Measurements from ENCODE around the gene SYNPR.

The SYNPR gene

DNA sequence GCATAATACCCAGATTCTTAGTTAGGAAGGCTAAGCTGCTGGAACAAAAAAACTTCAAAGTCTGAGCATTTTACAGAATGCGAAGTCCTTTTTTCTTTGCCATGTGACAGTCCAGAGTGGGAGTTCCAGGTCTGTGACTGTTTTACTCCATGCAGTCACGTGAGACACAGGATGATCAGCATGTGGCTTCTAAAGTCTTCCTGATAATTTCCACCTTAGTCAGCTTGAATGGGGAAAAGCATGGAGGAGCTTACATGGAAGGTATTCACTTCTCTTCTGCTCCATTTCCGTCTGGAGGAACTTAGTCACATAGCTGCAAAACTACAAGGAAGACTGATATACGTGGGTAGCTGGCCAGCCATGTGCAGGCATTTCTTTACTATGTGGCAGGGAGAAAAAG lies 376.1 kb downstream of the SYNPR start (continued):
- TF ChIP-seq, protein P1, sequence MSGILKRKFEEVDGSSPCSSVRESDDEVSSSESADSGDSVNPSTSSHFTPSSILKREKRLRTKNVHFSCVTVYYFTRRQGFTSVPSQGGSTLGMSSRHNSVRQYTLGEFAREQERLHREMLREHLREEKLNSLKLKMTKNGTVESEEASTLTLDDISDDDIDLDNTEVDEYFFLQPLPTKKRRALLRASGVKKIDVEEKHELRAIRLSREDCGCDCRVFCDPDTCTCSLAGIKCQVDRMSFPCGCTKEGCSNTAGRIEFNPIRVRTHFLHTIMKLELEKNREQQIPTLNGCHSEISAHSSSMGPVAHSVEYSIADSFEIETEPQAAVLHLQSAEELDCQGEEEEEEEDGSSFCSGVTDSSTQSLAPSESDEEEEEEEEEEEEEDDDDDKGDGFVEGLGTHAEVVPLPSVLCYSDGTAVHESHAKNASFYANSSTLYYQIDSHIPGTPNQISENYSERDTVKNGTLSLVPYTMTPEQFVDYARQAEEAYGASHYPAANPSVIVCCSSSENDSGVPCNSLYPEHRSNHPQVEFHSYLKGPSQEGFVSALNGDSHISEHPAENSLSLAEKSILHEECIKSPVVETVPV (CRISPR knock-in tag; IDR thresholded peaks at IDR 0.05) = no peak
- no peak for TF ChIP-seq GLIS3 (CRISPR knock-in tag; IDR thresholded peaks at IDR 0.05)

DNA sequence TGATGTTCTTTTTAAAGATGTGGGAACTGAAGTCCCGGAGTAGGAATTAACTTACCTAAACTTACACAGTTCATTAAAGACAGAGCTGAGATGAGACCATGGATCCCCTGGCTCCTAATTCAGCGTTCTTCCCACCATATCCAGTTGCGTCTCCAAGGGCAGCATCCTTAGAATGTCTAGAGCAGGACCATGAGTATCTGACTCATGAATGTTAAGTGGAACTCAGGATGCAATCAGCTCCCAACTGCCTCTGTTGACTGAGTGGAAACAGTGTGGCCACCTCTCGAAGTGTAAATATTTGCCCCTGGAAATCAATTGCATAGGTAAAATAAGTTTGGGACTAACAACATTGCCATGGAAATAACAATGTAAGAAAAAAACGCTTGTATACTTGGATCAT lies 376.8 kb downstream of the SYNPR start:
- no peak for ATAC-seq
- TF ChIP-seq, protein P2, sequence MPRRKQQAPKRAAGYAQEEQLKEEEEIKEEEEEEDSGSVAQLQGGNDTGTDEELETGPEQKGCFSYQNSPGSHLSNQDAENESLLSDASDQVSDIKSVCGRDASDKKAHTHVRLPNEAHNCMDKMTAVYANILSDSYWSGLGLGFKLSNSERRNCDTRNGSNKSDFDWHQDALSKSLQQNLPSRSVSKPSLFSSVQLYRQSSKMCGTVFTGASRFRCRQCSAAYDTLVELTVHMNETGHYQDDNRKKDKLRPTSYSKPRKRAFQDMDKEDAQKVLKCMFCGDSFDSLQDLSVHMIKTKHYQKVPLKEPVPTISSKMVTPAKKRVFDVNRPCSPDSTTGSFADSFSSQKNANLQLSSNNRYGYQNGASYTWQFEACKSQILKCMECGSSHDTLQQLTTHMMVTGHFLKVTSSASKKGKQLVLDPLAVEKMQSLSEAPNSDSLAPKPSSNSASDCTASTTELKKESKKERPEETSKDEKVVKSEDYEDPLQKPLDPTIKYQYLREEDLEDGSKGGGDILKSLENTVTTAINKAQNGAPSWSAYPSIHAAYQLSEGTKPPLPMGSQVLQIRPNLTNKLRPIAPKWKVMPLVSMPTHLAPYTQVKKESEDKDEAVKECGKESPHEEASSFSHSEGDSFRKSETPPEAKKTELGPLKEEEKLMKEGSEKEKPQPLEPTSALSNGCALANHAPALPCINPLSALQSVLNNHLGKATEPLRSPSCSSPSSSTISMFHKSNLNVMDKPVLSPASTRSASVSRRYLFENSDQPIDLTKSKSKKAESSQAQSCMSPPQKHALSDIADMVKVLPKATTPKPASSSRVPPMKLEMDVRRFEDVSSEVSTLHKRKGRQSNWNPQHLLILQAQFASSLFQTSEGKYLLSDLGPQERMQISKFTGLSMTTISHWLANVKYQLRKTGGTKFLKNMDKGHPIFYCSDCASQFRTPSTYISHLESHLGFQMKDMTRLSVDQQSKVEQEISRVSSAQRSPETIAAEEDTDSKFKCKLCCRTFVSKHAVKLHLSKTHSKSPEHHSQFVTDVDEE (CRISPR knock-in tag; IDR thresholded peaks at IDR 0.05) = no peak
- TF ChIP-seq, protein P1 (CRISPR knock-in tag; IDR thresholded peaks at IDR 0.05) = no peak
- TF ChIP-seq ZFP3 (CRISPR knock-in tag; IDR thresholded peaks at IDR 0.05) = no peak
- no peak for TF ChIP-seq GLIS3 (CRISPR knock-in tag; IDR thresholded peaks at IDR 0.05)
- TF ChIP-seq ZC3H10 (CRISPR knock-in tag; IDR thresholded peaks at IDR 0.05) = no peak
- no peak for TF ChIP-seq RARB (CRISPR knock-in tag; IDR thresholded peaks at IDR 0.05)
- TF ChIP-seq, protein P3, sequence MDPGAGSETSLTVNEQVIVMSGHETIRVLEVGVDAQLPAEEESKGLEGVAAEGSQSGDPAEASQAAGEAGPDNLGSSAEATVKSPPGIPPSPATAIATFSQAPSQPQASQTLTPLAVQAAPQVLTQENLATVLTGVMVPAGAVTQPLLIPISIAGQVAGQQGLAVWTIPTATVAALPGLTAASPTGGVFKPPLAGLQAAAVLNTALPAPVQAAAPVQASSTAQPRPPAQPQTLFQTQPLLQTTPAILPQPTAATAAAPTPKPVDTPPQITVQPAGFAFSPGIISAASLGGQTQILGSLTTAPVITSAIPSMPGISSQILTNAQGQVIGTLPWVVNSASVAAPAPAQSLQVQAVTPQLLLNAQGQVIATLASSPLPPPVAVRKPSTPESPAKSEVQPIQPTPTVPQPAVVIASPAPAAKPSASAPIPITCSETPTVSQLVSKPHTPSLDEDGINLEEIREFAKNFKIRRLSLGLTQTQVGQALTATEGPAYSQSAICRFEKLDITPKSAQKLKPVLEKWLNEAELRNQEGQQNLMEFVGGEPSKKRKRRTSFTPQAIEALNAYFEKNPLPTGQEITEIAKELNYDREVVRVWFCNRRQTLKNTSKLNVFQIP (CRISPR knock-in tag; IDR thresholded peaks at IDR 0.05; ENCODE audit: borderline replicate concordance, low read depth) = no peak
- TF ChIP-seq TOX (CRISPR knock-in tag; IDR thresholded peaks at IDR 0.05; ENCODE audit: borderline replicate concordance) = no peak
- TF ChIP-seq TCF4 (CRISPR knock-in tag; IDR thresholded peaks at IDR 0.05; ENCODE audit: borderline replicate concordance) = no peak
- no peak for TF ChIP-seq CSDC2 (CRISPR knock-in tag; IDR thresholded peaks at IDR 0.05)
- TF ChIP-seq, protein P4, sequence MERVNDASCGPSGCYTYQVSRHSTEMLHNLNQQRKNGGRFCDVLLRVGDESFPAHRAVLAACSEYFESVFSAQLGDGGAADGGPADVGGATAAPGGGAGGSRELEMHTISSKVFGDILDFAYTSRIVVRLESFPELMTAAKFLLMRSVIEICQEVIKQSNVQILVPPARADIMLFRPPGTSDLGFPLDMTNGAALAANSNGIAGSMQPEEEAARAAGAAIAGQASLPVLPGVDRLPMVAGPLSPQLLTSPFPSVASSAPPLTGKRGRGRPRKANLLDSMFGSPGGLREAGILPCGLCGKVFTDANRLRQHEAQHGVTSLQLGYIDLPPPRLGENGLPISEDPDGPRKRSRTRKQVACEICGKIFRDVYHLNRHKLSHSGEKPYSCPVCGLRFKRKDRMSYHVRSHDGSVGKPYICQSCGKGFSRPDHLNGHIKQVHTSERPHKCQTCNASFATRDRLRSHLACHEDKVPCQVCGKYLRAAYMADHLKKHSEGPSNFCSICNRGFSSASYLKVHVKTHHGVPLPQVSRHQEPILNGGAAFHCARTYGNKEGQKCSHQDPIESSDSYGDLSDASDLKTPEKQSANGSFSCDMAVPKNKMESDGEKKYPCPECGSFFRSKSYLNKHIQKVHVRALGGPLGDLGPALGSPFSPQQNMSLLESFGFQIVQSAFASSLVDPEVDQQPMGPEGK (CRISPR knock-in tag; IDR thresholded peaks at IDR 0.05; ENCODE audit: borderline replicate concordance) = no peak
- TF ChIP-seq OSR1 (CRISPR knock-in tag; IDR thresholded peaks at IDR 0.05) = no peak
- TF ChIP-seq ZNF565 (CRISPR knock-in tag; conservative IDR thresholded peaks at IDR 0.05; ENCODE audit: low read depth) = no peak
- TF ChIP-seq ISL1 (CRISPR knock-in tag; IDR thresholded peaks at IDR 0.05) = no peak
- TF ChIP-seq SNAI2 (CRISPR knock-in tag; IDR thresholded peaks at IDR 0.05) = no peak
- no peak for TF ChIP-seq PPARA (CRISPR knock-in tag; IDR thresholded peaks at IDR 0.05; ENCODE audit: borderline replicate concordance)
- TF ChIP-seq ARNTL (CRISPR knock-in tag; IDR thresholded peaks at IDR 0.05; ENCODE audit: borderline replicate concordance, low read depth) = no peak
- TF ChIP-seq, protein P5, sequence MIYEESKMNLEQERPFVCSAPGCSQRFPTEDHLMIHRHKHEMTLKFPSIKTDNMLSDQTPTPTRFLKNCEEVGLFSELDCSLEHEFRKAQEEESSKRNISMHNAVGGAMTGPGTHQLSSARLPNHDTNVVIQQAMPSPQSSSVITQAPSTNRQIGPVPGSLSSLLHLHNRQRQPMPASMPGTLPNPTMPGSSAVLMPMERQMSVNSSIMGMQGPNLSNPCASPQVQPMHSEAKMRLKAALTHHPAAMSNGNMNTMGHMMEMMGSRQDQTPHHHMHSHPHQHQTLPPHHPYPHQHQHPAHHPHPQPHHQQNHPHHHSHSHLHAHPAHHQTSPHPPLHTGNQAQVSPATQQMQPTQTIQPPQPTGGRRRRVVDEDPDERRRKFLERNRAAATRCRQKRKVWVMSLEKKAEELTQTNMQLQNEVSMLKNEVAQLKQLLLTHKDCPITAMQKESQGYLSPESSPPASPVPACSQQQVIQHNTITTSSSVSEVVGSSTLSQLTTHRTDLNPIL (CRISPR knock-in tag; IDR thresholded peaks at IDR 0.05; ENCODE audit: low read depth) = no peak
- no peak for TF ChIP-seq ZFP30 (CRISPR knock-in tag; IDR thresholded peaks at IDR 0.05)

DNA sequence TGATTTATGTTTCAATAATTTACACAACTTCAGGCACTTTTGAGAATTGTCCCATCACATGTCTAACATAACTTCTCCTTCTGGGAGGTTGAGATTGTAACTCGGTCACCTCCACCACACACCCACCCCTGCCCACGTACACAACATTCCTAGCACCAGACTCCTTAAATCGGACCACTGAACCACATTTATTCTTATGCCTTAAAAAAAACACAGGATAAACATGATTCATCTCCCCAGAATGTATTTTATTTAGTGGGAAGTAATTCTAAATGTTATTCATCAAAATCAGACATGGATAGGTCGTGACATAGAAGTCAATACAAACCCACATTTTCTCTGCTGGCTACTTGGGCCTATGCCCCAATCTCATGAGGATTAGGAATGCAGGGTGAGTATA lies 377.4 kb downstream of the SYNPR start:
- peak; percentile 31; the same call in 2 of the 3 replicates for ATAC-seq
- TF ChIP-seq ZFP3 (CRISPR knock-in tag; IDR thresholded peaks at IDR 0.05) (no peak), ZFP30 (CRISPR knock-in tag; IDR thresholded peaks at IDR 0.05) (no peak), SNAI2 (CRISPR knock-in tag; IDR thresholded peaks at IDR 0.05) (no peak), GLIS3 (CRISPR knock-in tag; IDR thresholded peaks at IDR 0.05) (no peak), ZNF8 (CRISPR knock-in tag; IDR thresholded peaks at IDR 0.05) (no peak)
- TF ChIP-seq, protein P1 (CRISPR knock-in tag; IDR thresholded peaks at IDR 0.05) = no peak
- TF ChIP-seq, protein P3 (CRISPR knock-in tag; IDR thresholded peaks at IDR 0.05; ENCODE audit: borderline replicate concordance, low read depth) = no peak
- TF ChIP-seq, protein P2 (CRISPR knock-in tag; IDR thresholded peaks at IDR 0.05) = no peak

All from SK-N-SH treated with all-trans-retinoic acid at 6 μM for 48 hours (cell line).